Fibroblast of lung (primary cell): ENCODE measurements around the gene RER1. TPM values are rescaled to one million over a fixed set of nuclear protein-coding genes. Genes with fewer than 3 reads are reported as not detected.

Experiments used
- DNase-seq, 2 donors: peaks; one replicate each; pipeline versions ENCODE4 v3.0.0 to v3.0.0-alpha.2; 2010; ENCODE audit warnings: low read depth in 2 of 2
- H2AFZ ChIP-seq: 2 replicates; pipeline ENCODE4 v1.5.1; 2012; ENCODE audit warnings: low read length, control low read depth, inconsistent platforms
- H3K27ac ChIP-seq: 2 replicates; pipeline ENCODE4 v1.5.1; 2011; ENCODE audit warnings: low read length, control low read depth; ENCODE audit not compliant: insufficient read depth
- H3K27me3 ChIP-seq: 2 replicates; pipeline ENCODE4 v1.5.1; 2011; ENCODE audit warnings: mild to moderate bottlenecking, low read length; ENCODE audit not compliant: control insufficient read depth, insufficient read depth
- H3K36me3 ChIP-seq: 2 replicates; pipeline ENCODE4 v1.5.1; 2011; ENCODE audit warnings: low read length; ENCODE audit not compliant: control insufficient read depth, insufficient read depth
- H3K4me1 ChIP-seq: 2 replicates; pipeline ENCODE4 v1.5.1; 2011; ENCODE audit warnings: low read length; ENCODE audit not compliant: control insufficient read depth, insufficient read depth; ENCODE audit errors: extremely low read depth
- H3K4me2 ChIP-seq: 2 replicates; pipeline ENCODE4 v1.5.1; 2011; ENCODE audit warnings: low read length, control low read depth; ENCODE audit not compliant: insufficient read depth; ENCODE audit errors: extremely low read depth
- H3K4me3 ChIP-seq, 4 experiments: fragments of 200-600 bp in 1 of 4; sonication (generic) in 1 of 4; replicated peaks in 1 of 4; 2 replicates each; pipeline ENCODE4 v1.5.1; 2011 to 2016; ENCODE audit warnings: low read length in 4 of 4, low read depth in 3 of 4, mild to moderate bottlenecking in 3 of 4, control low read depth in 2 of 4, inconsistent platforms in 1 of 4, mixed read lengths in 1 of 4; ENCODE audit not compliant: insufficient read depth in 1 of 4; ENCODE audit errors: control extremely low read depth in 1 of 4
- H3K79me2 ChIP-seq: 2 replicates; pipeline ENCODE4 v1.5.1; 2012; ENCODE audit warnings: mild to moderate bottlenecking, low read length, inconsistent platforms; ENCODE audit not compliant: control insufficient read depth, insufficient read depth
- H3K9ac ChIP-seq: 2 replicates; pipeline ENCODE4 v1.5.1; 2011; ENCODE audit warnings: mild to moderate bottlenecking, low read length, control low read depth; ENCODE audit not compliant: insufficient read depth
- H3K9me3 ChIP-seq: 2 replicates; pipeline ENCODE4 v1.5.1; 2012; ENCODE audit warnings: low read depth, low read length; ENCODE audit not compliant: control insufficient read depth, insufficient read depth
- H4K20me1 ChIP-seq: 2 replicates; pipeline ENCODE4 v1.5.1; 2011; ENCODE audit warnings: low read length; ENCODE audit not compliant: control insufficient read depth, insufficient read depth; ENCODE audit errors: extremely low read depth
- CTCF ChIP-seq, 2 donors: IDR thresholded peaks in 1 of 2; conservative IDR thresholded peaks in 1 of 2; 1 replicate in 1 of 2; 2 replicates in 1 of 2; pipeline ENCODE4 v1.5.1; 2011 to 2012; ENCODE audit warnings: low read length in 2 of 2, control low read depth in 1 of 2, inconsistent platforms in 1 of 2, low read depth in 1 of 2, mild to moderate bottlenecking in 1 of 2
- EZH2 ChIP-seq: IDR thresholded peaks from 2 replicates; pipeline ENCODE4 v1.5.1; 2012; ENCODE audit warnings: low read length, control low read depth, mild to moderate bottlenecking; ENCODE audit errors: missing control alignments
- polyA plus RNA-seq, 2 donors: library from polyadenylated mRNA; depleted of rRNA in 1 of 2; stranded (reverse) in 1 of 2; unstranded in 1 of 2; fragments of >200 nt; gene quantifications; 2 replicates each; pipeline ENCODE4 v1.2.1, GENCODE V29; 2011 to 2012; ENCODE audit warnings: missing spikeins in 1 of 2
- total RNA-seq: library from RNA; depleted of rRNA; stranded (reverse); fragments of >200 nt; gene quantifications from 2 replicates; pipeline ENCODE4 v1.2.1, GENCODE V29; 2014

Gene RER1
- total and polyA plus RNA-seq, 2 donors (not counting 1 experiment from before 2014, with no cell fraction given) = 76.1 to 271 TPM

GRCh38 chr1:2432441-2432844 lies 40.8 kb downstream of the RER1 start:
- H3K4me3 ChIP-seq = no peak overlapping the region
- no peak for DNase-seq
- H3K27me3 ChIP-seq = no peaks in the 10 kb centered on the region
- H3K9ac ChIP-seq = no peak overlapping the region
- H2AFZ ChIP-seq = no peak overlapping the region
- no peaks in the 10 kb centered on the region for H3K79me2 ChIP-seq
- TF ChIP-seq EZH2 = no peak
- TF ChIP-seq CTCF (conservative IDR thresholded peaks at IDR 0.05 in 1 of 2, IDR thresholded peaks at IDR 0.05 in 1 of 2; ENCODE audit: low read depth in 1 of 2, low read length in 2 of 2) = no peak
- no peaks in the 10 kb centered on the region for H4K20me1 ChIP-seq
- no peaks in the 10 kb centered on the region for H3K4me1 ChIP-seq
- no peaks in the 10 kb centered on the region for H3K36me3 ChIP-seq
- H3K27ac ChIP-seq = no peak overlapping the region
- no peak overlapping the region for H3K4me2 ChIP-seq
- no peaks in the 10 kb centered on the region for H3K9me3 ChIP-seq

- H3K4me1 ChIP-seq = no peaks in the 10 kb centered on the region
- no peak overlapping the region for H3K4me2 ChIP-seq
- no peak overlapping the region for H2AFZ ChIP-seq
- H3K79me2 ChIP-seq = no peaks in the 10 kb centered on the region
- no peak overlapping the region for H3K4me3 ChIP-seq
- no peaks in the 10 kb centered on the region for H3K27me3 ChIP-seq
- H3K9ac ChIP-seq = no peak overlapping the region
- H3K27ac ChIP-seq = no peak overlapping the region
- no peaks in the 10 kb centered on the region for H3K36me3 ChIP-seq
- no peaks in the 10 kb centered on the region for H3K9me3 ChIP-seq
- no peaks in the 10 kb centered on the region for H4K20me1 ChIP-seq
- no peak for TF ChIP-seq EZH2
- no peak for TF ChIP-seq CTCF (conservative IDR thresholded peaks at IDR 0.05 in 1 of 2, IDR thresholded peaks at IDR 0.05 in 1 of 2; ENCODE audit: low read depth in 1 of 2, low read length in 2 of 2)
- no peak for DNase-seq
Observed at GRCh38 chr1:2433196-2433595, 41.6 kb downstream of the RER1 start.

- H3K4me2 ChIP-seq = no peak overlapping the region
- no peaks in the 10 kb centered on the region for H3K36me3 ChIP-seq
- DNase-seq = no peak
- no peaks in the 10 kb centered on the region for H3K9me3 ChIP-seq
- H4K20me1 ChIP-seq = no peaks in the 10 kb centered on the region
- H3K27me3 ChIP-seq = no peaks in the 10 kb centered on the region
- no peak for TF ChIP-seq CTCF (conservative IDR thresholded peaks at IDR 0.05 in 1 of 2, IDR thresholded peaks at IDR 0.05 in 1 of 2; ENCODE audit: low read depth in 1 of 2, low read length in 2 of 2)
- no peak overlapping the region for H2AFZ ChIP-seq
- H3K27ac ChIP-seq = no peak overlapping the region
- H3K4me3 ChIP-seq = no peak overlapping the region
- no peaks in the 10 kb centered on the region for H3K4me1 ChIP-seq
- H3K79me2 ChIP-seq = no peaks in the 10 kb centered on the region
- no peak overlapping the region for H3K9ac ChIP-seq
Observed at GRCh38 chr1:2433936-2434655, 42.5 kb downstream of the RER1 start.
